ENCODE measurements around the gene RNF224.
A peak's percentile ranks its signal among the peaks of the same experiment; 100 is the strongest.

RNF224 gene

GRCh38 chr9:137213160-137214060, 13.9 kb upstream of the RNF224 start:
- no peak for DNase-seq (ENCODE audit: low read depth in 4 of 4, low spot score in 1 of 4)

- no peak for DNase-seq (ENCODE audit: low read depth in 4 of 4, low spot score in 1 of 4)
These were observed 12.7 kb upstream of the RNF224 start for GRCh38 chr9:137214620-137215019.

DNA sequence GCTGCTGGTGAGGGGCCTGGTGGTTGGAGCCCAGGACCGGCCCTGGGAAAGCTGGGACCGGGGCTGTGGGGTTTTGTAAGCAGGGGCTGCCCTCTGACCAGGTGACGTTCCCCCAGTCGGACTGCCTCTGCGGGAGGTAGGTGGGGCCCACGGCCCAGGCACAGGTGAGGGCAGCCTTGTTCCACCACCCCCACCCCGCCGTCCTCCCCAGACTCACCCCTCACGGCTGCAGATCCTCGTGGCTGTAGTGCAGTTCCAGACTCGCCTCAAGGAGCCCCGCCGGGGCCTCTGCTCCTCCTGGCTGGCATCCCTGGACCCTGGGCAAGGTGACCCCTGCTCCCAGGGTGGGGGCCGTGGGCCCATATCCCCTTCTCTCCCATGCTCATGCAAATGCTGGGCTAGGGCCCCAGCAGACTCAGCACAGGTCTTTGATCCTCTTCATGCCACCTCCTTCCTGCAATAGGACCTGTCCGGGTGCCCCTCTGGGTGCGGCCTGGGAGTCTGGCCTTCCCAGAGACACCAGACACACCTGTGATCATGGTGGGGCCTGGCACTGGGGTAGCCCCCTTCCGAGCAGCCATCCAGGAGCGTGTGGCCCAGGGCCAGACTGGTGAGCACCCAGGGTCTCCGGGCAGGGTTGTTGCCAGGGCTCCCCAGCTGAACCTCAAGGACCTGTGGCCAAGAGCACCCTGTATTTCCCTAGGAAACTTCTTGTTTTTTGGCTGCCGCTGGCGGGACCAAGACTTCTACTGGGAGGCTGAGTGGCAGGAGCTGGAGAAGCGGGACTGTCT, 11.9 kb upstream of the RNF224 start:
- no peak for DNase-seq (ENCODE audit: low read depth in 4 of 4, low spot score in 1 of 4)

GRCh38 chr9:137216188-137216965, 10.9 kb upstream of the RNF224 start:
- no peak for DNase-seq (ENCODE audit: low read depth in 4 of 4, low spot score in 1 of 4)

DNA sequence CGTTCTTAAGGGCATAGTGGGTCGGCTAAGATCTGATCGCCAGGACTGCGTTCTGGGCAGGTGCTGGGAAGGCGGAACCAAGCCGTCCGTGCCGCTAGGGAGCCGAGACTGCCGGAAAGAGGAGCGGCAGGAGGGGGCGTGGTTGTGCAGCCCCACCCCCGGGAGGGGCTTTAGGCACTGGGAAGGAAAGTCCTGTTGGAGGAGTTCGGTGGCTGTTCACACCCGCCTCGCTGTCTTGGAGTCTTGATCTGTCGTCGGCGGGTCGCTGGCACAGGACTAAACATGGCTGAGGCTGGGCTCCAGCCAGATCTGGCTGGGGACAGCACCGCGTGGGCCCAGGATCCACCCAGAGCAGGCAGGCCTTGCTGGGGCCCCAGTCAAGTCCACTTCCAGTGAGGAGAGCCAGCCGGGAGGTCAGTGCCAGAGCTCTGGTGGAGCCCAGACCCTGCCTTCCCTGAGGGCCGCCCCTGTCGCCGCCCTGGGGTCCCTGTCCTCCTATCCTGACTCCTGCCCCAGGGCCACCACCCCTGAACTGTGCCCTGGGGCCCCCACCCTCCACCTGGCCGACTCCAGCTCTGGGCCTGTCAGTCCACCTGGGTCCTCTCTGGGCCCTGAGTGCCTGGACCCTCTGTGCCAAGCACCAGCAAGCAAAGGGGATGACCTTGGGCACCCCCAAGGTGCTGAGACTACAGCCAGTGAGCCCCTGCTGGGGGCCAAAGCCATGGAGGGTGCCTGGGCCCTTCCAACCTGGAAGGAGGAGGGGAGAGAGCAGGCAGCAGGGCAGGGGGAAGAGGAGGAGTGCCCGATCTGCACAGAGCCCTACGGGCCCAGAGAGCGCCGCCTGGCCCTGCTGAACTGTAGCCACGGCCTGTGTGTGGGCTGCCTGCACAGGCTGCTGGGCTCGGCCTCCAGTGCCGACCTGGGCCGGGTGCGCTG, 9.8 kb upstream of the RNF224 start:
- no peak for DNase-seq (ENCODE audit: low read depth in 4 of 4, low spot score in 1 of 4)

DNA sequence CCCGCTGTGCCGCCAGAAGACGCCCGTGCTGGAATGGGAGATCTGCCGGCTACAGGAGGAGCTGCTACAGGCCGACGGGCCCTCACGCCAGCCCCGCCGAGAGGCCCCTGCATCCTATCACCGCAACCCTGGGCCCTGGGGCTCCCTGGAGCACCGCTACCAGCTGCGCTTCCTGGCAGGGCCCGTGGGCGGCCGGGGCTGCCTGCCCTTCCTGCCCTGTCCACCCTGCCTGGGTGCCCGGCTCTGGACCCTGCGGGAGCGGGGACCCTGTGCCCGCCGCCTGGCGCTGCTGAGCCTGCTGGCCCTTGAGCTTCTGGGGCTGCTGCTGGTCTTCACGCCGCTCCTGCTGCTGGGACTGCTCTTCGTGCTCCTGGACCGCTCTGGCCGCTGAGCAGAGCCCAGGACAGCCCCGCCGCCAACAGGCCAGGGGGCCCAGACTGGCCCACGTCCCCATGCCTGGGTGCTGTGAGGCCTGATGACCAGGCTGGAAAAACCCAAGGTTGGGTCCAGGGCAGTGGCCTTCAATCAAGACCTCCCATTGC, 9.0 kb upstream of the RNF224 start:
- DNase-seq (ENCODE audit: low read depth in 4 of 4, low spot score in 1 of 4) = no peak

DNA sequence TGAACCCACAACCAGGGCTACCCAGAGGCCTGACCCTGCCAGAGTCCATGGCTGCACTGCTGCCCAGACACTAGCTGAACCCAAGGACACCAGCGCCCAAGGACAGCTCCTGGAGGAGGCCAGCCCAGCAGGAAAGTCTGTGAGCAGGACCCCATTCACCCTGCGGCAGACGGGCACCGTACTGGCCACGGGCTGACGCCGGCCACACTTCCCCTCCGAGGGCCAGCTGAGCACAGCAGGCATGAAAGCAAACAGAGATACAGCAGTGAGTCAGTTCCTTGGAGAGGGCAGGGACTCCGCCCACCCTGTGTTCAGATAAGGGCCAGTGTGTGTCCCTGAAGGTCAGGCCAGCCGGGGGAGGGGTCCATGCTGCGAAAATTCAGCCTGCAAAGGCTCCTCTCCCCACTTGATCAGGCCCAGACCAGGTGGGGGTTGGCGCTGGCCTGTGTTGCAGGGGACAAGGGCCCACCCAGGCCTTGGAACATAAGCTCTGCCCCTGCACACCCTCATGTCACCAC, 8.5 kb upstream of the RNF224 start:
- no peak for DNase-seq (ENCODE audit: low read depth in 4 of 4, low spot score in 1 of 4)

DNA sequence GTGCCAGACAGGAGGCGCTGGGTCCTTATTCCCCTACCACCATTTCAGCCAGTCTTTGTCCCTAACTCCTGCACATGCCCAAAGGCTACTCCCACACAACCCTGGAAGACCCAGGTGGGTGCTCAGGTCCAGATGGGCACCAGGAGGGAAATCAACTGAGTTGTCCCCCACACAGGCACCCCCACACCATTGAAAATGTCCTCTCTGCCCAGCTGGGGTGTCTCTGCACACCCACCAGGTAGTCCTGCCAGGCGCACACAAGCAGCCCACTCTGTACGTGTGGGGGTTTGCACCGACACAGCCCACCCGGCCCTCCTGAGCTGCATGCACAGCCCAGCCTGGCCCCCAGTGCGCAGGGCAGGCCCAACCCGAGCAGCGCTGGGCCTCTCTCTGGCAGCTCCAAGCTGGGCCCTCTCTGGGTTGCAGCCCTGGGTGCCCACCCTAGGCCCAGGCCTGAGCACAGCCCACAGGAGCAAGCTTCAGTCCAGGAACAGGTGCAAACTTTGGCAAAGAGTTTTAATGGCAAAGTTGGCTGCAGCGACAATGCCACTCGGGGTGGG, 7.5 kb upstream of the RNF224 start:
- no peak for DNase-seq (ENCODE audit: low read depth in 4 of 4, low spot score in 1 of 4)

- no peak for DNase-seq (ENCODE audit: low read depth in 4 of 4, low spot score in 1 of 4)
These were observed 6.8 kb upstream of the RNF224 start for GRCh38 chr9:137220317-137221094.

GRCh38 chr9:137221095-137221505, 6.2 kb upstream of the RNF224 start:
- no peak for DNase-seq (ENCODE audit: low read depth in 4 of 4, low spot score in 1 of 4)

GRCh38 chr9:137221506-137222111, 5.7 kb upstream of the RNF224 start:
- DNase-seq (ENCODE audit: low read depth in 4 of 4, low spot score in 1 of 4) = no peak

DNA sequence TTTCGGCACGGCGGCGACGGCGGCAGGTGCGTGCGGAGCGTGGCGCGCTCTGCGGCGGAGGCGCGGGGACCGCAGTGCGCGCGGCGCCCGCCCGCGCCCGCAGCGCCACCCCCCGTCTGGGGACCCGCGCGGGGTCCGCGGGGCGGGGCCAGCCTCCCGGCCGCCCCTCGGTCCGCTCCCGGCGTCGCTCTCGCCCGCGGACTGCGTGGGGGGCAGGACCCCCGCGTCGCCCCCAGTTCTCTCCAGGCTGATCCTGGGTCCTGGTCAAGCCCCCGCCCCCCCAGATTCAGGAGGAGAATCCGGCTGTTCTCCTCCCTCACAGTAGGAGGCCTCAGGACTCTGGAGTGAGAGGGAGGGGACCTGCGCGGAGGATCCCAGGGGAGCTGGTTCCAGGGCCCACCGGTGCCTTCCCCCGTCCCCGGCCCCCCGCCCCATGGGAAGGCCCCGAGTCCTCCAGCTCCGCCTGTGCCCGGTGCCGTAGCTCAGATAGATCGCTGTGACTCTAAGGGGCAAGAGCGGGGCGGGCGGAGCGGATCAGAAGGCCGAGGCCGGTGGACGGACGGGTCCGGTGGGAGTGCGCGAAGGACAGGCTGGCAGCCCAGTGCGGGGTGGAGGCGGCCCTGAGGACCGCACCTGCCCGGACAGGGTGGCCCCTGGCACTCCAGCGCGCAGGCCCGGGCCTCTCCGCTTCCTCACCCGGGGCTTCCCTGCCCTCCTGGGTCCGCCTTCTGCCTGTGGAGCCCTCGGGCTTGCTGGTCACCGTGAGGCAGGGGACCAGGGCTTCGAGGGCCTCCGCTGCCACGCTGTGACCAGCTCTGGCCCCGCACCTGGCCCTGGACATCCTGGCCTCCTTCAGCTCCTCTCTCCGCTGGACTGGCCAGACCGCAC, 4.9 kb upstream of the RNF224 start, which contains the start of gene RNF208:
RNF208 (minus strand) TSS at position 51 of the 888 bp plus-strand sequence. CDS start 1,028 bp downstream, outside the sequence.
- no peak for DNase-seq (ENCODE audit: low read depth in 4 of 4, low spot score in 1 of 4)

DNA sequence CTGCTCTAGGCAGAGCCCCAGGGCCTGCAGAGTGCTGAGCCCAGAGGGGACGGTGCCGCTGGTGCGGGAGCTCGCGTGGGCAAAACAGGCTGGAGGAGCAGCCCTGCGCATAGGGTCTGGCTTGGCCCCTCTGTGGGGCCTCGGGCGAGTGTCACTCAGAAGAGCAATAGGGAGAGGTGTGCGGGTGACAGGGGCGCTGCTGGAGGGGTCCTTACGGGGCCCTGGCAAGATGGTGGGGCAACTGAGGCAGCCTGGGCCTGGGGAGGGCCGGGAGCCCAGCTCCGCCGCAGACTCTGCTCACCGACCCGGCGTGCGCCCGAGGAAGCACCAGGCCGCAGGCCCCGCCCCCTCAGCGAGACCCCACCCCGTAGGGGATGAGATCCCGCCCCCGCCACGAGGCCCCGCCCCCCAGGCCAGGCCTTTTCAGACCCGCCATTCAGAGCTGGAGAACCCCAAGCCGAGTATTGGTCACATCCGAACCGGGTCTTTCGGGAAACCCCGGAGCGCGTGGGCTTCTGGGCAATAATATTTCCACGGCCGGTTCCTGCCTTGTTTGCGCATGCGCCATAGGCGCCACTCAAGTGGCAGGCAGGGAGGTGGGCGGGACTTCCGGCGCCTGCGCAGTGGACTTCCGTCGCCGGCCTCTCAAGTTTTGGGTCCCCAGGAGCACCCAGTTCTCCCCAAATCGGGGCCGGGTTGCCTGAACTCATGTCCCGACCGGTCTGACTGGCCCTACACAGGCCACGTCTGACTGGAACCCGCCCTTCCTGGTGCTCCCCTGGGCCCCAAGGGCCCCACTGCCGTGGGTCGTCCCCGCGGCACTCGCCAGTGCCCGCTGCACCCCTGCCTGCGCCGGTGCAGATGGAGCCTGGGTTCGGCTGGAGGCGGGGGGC, 4.0 kb upstream of the RNF224 start:
- DNase-seq (ENCODE audit: low read depth in 4 of 4, low spot score in 1 of 4) = peak; percentile 96 to 98 (median 97)

GRCh38 chr9:137224830-137225694, 2.2 kb upstream of the RNF224 start, which contains the start of gene CYSRT1:
Gene CYSRT1, plus strand, starts transcription at chr9:137225174. Its CDS starts 448 bp downstream, at chr9:137225622.
- DNase-seq (ENCODE audit: low read depth in 4 of 4, low spot score in 1 of 4) = no peak

- DNase-seq (ENCODE audit: low read depth in 4 of 4, low spot score in 1 of 4) = no peak
These were observed 1.5 kb upstream of the RNF224 start for GRCh38 chr9:137225699-137226331.
